Ishikawa (cell line): ENCODE data around the gene SPOUT1.

ENCODE experiments used
- CREB1 ChIP-seq: IDR thresholded peaks from 2 replicates; pipeline ENCODE4 v1.6.1; 2012; ENCODE audit warnings: low read depth
- RAD21 ChIP-seq: IDR thresholded peaks from 2 replicates; pipeline ENCODE4 v1.6.1; 2012; ENCODE audit warnings: low read depth

DNA sequence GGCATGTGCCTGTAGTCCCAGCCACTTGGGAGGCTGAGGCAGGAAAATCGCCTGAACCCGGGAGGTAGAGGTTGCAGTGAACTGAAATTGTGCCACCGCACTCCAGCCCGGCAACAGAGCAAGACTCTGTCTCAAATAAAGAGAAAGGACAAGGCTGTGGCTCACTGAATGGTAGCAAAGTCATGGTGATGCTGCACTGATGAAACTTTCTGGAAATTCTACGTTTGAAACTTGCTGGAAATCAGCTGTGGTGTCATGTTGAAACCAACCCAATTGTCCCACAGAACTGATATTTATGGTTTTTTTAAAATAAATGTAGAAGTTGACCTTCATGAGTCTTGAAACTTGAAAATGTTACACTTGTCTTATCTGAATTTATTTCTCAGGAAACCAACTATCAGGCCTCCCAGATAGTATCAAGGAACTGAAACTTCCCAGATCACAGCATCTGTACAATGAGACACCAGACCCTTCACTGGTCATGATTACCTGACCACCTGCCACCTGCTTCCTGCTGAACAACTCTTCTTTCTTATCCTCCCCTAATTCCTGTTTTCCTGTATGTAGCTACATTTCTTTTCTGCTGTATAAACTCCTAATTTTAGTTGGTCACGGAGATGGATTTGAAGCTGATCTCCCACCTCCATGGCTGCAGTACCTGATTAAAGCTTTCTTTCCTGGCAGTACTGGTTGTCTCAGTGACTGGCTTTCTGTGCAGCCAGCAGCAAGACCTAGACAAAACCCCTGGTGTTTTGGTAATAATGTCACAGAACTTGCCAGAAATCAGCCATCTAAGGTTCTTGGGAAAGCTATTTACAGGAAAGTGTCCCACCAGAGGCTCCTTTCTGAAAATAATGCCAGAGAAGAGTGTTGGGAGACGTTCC lies 48.2 kb downstream of the SPOUT1 start:
- TF ChIP-seq CREB1: no peak
- no peak for TF ChIP-seq RAD21
